ENCODE data around the gene NCAM2.

DNA sequence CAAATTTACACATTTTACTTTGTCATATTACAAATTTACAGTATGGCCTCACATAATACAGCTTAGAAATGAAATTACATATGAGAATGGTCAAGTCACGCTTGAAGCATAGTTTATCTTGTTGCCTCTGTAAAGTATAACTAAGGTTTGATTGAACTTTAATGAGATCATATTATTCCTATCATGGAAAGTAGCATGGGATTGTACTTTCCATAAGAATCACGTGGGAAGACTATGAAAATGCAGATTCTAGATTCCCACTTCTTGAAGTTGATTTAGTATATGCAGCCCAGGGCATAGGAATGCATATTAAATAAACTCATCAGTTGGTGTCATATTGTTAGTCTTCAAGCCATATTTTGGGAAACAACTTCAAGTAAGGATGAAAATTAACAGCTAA lies 342.8 kb downstream of the NCAM2 start:
- TF ChIP-seq EZH2 (IDR thresholded peaks at IDR 0.05; ENCODE audit: low read depth, unreplicated experiment) (no peak), POLR2AphosphoS5 (IDR thresholded peaks at IDR 0.05; ENCODE audit: low read depth) (no peak), EZH2phosphoT487 (IDR thresholded peaks at IDR 0.05; ENCODE audit: unreplicated experiment) (no peak), ZNF114 (CRISPR knock-in tag; IDR thresholded peaks at IDR 0.05) (no peak), STAT1 (IDR thresholded peaks at IDR 0.05; ENCODE audit: unreplicated experiment) (no peak), JUNB (IDR thresholded peaks at IDR 0.05; ENCODE audit: unreplicated experiment) (no peak)
- TF ChIP-seq, protein P1, sequence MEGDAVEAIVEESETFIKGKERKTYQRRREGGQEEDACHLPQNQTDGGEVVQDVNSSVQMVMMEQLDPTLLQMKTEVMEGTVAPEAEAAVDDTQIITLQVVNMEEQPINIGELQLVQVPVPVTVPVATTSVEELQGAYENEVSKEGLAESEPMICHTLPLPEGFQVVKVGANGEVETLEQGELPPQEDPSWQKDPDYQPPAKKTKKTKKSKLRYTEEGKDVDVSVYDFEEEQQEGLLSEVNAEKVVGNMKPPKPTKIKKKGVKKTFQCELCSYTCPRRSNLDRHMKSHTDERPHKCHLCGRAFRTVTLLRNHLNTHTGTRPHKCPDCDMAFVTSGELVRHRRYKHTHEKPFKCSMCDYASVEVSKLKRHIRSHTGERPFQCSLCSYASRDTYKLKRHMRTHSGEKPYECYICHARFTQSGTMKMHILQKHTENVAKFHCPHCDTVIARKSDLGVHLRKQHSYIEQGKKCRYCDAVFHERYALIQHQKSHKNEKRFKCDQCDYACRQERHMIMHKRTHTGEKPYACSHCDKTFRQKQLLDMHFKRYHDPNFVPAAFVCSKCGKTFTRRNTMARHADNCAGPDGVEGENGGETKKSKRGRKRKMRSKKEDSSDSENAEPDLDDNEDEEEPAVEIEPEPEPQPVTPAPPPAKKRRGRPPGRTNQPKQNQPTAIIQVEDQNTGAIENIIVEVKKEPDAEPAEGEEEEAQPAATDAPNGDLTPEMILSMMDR (conservative IDR thresholded peaks at IDR 0.05; ENCODE audit: low read depth in 2 of 2) = no peak
- TF ChIP-seq, protein P2, sequence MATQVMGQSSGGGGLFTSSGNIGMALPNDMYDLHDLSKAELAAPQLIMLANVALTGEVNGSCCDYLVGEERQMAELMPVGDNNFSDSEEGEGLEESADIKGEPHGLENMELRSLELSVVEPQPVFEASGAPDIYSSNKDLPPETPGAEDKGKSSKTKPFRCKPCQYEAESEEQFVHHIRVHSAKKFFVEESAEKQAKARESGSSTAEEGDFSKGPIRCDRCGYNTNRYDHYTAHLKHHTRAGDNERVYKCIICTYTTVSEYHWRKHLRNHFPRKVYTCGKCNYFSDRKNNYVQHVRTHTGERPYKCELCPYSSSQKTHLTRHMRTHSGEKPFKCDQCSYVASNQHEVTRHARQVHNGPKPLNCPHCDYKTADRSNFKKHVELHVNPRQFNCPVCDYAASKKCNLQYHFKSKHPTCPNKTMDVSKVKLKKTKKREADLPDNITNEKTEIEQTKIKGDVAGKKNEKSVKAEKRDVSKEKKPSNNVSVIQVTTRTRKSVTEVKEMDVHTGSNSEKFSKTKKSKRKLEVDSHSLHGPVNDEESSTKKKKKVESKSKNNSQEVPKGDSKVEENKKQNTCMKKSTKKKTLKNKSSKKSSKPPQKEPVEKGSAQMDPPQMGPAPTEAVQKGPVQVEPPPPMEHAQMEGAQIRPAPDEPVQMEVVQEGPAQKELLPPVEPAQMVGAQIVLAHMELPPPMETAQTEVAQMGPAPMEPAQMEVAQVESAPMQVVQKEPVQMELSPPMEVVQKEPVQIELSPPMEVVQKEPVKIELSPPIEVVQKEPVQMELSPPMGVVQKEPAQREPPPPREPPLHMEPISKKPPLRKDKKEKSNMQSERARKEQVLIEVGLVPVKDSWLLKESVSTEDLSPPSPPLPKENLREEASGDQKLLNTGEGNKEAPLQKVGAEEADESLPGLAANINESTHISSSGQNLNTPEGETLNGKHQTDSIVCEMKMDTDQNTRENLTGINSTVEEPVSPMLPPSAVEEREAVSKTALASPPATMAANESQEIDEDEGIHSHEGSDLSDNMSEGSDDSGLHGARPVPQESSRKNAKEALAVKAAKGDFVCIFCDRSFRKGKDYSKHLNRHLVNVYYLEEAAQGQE (IDR thresholded peaks at IDR 0.05; ENCODE audit: unreplicated experiment) = no peak
- TF ChIP-seq, protein P3, sequence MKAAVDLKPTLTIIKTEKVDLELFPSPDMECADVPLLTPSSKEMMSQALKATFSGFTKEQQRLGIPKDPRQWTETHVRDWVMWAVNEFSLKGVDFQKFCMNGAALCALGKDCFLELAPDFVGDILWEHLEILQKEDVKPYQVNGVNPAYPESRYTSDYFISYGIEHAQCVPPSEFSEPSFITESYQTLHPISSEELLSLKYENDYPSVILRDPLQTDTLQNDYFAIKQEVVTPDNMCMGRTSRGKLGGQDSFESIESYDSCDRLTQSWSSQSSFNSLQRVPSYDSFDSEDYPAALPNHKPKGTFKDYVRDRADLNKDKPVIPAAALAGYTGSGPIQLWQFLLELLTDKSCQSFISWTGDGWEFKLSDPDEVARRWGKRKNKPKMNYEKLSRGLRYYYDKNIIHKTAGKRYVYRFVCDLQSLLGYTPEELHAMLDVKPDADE (IDR thresholded peaks at IDR 0.05) = no peak
- TF ChIP-seq, protein P4, sequence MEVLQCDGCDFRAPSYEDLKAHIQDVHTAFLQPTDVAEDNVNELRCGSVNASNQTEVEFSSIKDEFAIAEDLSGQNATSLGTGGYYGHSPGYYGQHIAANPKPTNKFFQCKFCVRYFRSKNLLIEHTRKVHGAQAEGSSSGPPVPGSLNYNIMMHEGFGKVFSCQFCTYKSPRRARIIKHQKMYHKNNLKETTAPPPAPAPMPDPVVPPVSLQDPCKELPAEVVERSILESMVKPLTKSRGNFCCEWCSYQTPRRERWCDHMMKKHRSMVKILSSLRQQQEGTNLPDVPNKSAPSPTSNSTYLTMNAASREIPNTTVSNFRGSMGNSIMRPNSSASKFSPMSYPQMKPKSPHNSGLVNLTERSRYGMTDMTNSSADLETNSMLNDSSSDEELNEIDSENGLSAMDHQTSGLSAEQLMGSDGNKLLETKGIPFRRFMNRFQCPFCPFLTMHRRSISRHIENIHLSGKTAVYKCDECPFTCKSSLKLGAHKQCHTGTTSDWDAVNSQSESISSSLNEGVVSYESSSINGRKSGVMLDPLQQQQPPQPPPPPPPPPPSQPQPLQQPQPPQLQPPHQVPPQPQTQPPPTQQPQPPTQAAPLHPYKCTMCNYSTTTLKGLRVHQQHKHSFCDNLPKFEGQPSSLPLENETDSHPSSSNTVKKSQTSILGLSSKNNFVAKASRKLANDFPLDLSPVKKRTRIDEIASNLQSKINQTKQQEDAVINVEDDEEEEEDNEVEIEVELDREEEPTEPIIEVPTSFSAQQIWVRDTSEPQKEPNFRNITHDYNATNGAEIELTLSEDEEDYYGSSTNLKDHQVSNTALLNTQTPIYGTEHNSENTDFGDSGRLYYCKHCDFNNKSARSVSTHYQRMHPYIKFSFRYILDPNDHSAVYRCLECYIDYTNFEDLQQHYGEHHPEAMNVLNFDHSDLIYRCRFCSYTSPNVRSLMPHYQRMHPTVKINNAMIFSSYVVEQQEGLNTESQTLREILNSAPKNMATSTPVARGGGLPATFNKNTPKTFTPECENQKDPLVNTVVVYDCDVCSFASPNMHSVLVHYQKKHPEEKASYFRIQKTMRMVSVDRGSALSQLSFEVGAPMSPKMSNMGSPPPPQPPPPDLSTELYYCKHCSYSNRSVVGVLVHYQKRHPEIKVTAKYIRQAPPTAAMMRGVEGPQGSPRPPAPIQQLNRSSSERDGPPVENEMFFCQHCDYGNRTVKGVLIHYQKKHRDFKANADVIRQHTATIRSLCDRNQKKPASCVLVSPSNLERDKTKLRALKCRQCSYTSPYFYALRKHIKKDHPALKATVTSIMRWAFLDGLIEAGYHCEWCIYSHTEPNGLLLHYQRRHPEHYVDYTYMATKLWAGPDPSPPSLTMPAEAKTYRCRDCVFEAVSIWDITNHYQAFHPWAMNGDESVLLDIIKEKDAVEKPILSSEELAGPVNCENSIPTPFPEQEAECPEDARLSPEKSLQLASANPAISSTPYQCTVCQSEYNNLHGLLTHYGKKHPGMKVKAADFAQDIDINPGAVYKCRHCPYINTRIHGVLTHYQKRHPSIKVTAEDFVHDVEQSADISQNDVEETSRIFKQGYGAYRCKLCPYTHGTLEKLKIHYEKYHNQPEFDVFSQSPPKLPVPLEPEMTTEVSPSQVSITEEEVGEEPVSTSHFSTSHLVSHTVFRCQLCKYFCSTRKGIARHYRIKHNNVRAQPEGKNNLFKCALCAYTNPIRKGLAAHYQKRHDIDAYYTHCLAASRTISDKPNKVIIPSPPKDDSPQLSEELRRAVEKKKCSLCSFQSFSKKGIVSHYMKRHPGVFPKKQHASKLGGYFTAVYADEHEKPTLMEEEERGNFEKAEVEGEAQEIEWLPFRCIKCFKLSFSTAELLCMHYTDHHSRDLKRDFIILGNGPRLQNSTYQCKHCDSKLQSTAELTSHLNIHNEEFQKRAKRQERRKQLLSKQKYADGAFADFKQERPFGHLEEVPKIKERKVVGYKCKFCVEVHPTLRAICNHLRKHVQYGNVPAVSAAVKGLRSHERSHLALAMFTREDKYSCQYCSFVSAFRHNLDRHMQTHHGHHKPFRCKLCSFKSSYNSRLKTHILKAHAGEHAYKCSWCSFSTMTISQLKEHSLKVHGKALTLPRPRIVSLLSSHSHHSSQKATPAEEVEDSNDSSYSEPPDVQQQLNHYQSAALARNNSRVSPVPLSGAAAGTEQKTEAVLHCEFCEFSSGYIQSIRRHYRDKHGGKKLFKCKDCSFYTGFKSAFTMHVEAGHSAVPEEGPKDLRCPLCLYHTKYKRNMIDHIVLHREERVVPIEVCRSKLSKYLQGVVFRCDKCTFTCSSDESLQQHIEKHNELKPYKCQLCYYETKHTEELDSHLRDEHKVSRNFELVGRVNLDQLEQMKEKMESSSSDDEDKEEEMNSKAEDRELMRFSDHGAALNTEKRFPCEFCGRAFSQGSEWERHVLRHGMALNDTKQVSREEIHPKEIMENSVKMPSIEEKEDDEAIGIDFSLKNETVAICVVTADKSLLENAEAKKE (CRISPR knock-in tag; IDR thresholded peaks at IDR 0.05) = no peak

Data from GM23338 (cell line).